Measurements from ENCODE around the gene ELN.

The ELN gene

DNA sequence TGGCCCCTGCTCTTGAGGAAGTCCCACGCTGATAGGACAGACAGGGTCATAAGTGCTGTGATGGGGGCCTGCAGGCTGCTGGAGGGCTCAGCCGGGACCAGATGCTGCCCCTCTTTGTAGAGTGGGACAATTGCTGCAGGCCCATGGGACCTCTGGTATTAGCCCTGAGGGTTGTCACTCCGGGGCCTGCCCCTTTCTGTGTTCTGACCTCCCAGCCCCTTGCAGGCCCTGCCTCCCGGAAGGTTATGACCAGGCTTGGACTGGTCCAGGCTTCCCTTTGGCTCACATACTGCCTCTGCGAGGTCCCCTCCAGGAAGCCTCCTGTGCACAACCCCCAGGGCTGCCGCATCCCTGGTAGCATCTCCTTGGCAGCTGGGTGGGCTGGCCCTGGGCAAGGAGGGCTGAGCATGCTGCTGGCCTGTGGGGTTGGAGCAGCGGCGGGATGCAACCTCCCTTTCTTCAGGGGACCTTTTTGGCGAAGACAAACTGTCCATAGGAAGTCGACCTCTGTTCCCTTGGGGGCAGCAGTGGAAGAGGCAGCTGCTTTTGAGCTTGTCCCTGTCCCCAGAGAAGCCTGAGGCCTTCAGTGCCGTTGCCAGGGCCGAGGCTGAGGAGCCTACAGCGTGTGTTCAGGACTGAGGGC lies 64.5 kb downstream of the ELN start:
- DNase-seq (ENCODE audit: low read depth in 2 of 2, low spot score in 1 of 2), result no peak

DNA sequence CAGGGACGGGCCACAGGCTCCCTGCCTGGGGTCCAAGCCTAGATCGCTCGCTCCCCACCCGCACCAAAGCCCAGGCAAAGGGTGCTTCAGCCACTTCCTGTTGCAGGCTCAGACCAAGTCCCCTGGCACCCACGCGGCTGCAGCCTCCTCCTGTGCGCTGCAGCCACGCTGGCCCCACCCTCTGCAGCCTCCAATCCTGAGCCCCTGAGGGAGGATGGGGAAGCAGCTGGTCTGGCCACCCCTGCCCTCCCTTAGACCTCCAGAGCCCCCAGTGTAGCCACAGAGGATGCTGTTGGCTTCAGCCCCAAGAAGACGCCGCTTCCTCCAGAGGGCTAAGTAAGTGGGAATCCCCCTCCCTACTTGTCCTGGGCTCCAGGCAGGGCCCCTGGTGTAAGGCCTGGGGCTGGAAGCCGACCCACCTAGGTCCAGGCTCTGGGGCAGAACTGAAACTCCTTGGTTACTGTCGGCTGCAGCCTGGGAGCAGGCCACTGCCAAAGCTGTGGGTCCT lies 65.0 kb downstream of the ELN start:
- DNase-seq (ENCODE audit: low read depth in 2 of 2, low spot score in 1 of 2), result no peak

DNA sequence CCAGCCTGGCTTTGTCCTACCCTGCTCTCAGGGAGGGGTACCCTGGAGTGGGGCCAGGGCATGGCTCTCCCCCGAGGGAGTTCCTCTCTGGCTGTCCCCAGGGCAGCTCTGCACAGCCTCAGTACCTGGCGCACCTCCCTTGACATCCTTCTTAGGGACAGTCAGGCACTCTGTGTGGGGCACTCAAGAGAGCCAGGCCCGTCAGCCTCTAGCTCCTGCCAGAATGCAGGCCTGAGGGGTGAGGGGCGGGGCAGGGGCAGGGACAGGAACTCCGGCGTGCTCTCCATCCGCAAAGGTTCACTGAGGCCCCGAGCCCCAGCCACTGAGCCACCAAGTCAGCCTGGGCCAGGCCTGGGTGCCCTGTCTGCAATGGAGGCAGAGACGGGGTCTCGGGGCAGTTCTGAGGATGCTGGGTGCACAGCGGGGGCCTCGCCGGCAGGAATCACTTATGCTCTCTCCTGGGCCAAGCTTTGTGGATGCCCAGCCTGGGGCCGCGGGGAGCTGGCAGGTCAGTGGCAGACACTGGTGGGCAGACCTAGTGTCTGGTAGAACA lies 65.8 kb downstream of the ELN start:
- no peak for DNase-seq (ENCODE audit: low read depth in 2 of 2, low spot score in 1 of 2)

DNA sequence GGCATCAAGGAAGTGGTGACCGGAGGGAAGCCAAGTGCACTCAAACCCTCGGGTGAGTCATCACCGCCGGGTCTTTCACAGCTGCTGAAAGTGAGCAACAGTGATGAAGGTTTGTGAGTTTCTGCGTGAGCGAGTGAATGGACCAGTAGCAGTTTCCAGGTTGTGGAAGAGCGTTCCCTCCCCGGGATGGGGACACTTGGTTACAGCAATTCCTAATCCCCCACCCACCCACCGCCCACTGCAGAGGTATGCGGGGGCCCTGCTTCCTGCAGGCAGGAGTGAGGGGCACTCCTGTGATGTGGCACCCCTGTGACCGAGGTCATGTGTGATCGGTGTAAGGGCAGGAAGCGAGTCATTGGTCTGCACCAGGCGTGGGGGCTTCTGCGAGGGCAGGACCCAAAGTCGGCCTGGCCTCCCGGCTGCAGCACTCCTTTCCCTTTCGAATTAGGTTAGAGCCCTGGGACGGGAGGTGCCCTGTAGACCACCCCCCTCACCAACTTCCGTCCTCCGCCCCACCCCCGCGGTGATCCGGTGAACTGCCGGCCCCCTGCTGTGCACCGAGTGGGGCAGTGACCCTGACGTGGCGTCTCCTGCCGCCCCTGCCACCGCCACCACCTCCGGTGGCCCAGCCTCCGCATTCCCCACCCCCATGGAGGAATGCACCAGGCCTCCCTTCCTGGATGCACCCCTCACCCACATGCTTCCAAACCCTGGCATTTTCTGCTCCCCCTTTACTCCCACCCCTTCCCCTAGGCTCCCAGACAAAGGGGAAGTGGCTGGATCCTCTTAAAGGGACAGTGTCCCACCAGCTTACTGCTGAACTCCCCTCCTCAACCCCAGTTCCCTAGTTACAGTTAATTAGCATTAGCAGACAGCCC lies 66.5 kb downstream of the ELN start:
- peak; percentile 47 to 59 for DNase-seq (ENCODE audit: low read depth in 2 of 2, low spot score in 1 of 2)

DNA sequence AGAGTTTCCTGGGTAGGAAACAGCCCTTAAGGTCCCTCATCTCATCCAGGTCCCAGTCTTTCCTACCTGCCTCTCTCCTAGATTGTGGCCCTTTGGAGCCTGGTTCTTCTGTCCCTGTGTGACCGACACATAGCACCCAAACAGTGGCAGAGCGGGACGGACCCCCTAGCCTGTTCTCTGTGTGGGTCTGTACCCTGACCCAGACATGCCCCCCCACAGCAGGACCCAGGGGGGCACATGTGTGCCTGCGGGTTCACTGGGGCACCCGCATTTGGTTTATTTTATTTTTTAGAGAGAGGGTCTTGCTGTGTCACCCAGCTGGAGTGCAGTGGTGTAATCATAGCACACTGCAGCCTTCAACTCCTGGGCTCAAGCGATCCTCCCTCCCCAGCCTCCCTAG lies 67.2 kb downstream of the ELN start:
- no peak for DNase-seq (ENCODE audit: low read depth in 2 of 2, low spot score in 1 of 2)

DNA sequence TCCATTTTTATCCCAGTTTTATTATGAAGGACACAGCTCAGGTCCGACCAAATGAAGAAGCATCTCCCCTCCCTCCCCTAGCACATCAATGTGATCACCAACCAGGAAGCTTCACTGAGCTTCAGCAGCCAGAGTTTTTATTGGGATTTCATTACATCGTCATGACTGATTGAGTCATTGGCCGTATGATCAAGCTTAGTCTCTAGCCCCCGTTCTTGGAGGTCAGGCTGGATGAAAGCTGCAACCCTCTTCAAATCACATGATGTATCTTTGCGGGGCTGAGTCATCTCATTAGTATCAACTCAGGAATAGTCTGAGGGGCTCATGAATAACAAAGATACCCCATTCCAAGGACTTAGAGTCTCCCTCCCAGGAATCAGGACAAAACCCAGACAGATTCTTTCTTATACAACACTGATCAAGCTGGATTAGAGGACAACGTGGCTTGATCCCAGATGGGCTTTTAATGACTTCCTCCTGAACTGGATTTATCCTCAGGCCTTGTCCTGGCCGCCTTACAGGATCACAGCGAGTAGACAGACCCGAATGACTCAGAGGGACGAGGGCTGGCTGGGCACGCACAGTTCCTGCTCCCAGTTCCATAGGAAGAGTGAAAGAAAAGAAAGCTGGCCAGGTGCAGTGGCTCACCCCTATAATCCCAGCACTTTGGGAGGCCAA lies 70.1 kb downstream of the ELN start:
- no peak for DNase-seq (ENCODE audit: low read depth in 2 of 2, low spot score in 1 of 2)

DNA sequence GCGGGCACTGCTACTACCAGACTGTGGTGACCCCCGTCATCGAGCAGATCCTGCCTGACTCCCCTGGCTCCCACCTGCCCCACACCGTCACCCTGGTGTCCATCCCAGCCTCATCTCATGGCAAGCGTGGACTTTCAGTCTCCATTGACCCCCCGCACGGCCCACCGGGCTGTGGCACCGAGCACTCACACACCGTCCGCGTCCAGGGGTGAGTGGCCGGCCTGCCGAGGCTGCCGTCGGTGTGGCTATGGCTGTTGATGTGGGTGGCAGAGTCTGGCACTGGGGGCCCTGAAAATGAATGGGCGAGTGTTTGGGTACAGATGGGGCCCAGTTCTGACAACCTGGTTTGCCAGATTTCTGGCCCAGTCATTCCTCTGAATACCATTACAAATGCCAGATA lies 71.1 kb downstream of the ELN start:
- DNase-seq (ENCODE audit: low read depth in 2 of 2, low spot score in 1 of 2), result no peak

DNA sequence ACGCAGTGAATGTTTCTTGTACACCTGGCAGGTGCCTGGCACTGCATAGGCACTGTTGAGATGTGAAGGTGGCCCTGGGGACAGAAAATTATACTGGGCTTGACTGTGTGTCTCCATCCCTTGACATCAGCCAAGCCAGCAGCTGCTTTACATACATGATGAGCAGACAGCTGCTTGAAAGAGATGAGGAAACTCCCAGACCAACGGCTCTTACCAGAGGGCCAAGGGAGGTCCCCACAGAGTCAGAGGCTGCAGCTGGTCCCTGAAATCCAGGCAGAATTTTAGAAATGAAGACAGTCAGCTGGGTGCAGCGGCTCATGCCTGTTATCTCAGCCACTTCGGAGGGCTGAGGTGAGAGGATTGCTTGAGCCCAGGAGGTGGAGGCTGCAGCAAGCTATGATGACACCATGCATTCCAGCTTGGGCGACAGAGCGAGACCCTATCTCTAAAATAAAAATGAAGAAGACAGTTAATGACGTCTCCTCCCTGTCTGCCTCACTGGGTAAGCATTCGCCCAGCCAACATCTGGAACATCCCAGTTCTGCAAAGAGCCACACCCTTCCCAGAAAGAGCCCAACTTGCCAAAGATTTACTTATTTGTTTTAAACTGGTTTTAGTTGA lies 73.2 kb downstream of the ELN start:
- DNase-seq (ENCODE audit: low read depth in 2 of 2, low spot score in 1 of 2), result no peak

DNA sequence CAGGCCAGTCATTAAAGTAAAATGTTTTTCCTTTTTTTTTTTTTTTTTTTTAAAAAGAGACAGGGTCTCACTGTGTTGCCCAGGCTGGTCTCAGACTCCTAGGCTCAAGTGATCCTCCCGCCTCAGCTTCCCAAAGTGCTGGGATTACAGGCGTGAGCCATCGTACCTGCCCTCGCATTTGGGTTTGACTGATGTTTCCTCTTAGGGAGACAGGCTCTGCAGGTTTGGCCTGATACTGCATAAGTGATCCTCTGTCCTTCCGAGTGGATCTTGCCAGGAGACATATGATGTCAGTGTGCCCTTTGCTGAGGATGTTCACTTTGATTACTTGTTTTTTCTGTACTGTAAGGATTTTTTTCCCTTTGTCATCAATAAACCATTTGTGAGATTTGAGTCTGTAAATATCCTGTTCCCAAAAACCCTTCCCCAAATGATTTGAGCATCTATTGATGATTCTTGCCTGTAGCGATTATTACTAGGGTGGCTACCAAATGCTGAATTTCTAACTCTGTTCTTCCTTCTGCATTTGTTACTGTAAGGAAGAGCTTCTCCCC lies 75.3 kb downstream of the ELN start:
- no peak for DNase-seq (ENCODE audit: low read depth in 2 of 2, low spot score in 1 of 2)

DNA sequence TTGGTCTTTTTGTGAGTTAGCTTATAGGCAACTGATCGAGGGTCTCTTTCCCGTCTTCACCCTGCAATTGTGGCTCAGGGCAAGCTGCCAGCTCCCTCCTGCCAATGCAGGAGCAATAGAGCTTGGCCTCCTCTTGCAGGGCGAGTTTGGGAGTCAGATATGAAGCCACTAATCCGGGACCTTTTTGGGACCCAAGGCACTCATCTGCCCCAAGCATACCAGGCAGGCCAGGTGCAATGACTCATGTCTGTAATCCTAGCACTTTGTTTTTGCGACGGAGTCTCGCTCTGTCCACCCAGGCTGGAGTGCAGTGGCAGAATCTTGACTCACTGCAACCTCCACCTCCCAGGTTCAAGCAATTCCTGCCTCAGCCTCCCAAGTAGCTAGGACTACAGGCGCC lies 76.7 kb downstream of the ELN start:
- DNase-seq (ENCODE audit: low read depth in 2 of 2, low spot score in 1 of 2), result no peak

DNA sequence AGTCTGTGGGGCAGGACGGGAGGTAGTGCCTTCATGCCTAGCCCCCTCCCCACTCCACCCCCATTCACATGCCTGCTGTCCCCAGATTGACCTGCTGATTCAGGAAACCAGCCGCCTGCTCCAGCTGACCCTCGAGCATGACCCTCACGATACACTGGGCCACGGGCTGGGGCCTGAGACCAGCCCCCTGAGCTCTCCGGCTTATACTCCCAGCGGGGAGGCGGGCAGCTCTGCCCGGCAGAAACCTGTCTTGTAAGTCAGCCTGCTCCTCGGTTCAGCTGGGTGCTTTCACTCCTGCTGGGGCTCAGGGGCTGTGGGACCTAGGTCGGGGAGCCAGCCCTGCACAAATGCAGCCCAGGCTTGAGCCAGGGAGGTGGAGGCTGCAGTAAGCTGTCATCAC lies 78.0 kb downstream of the ELN start:
- no peak for DNase-seq (ENCODE audit: low read depth in 2 of 2, low spot score in 1 of 2)

DNA sequence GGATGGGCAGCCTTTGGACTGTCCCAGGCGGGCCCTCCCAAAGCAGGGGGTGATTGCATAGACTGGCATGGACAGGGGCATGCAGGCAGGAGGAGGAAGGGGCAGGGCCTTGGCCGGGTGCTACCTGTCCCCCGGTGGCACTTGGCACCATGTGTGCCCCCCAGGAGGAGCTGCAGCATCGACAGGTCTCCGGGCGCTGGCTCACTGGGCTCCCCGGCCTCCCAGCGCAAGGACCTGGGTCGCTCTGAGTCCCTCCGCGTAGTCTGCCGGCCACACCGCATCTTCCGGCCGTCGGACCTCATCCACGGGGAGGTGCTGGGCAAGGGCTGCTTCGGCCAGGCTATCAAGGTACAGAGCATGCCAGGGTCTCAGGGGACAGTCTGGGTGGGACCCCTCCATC lies 78.9 kb downstream of the ELN start:
- DNase-seq (ENCODE audit: low read depth in 2 of 2, low spot score in 1 of 2), result no peak

DNA sequence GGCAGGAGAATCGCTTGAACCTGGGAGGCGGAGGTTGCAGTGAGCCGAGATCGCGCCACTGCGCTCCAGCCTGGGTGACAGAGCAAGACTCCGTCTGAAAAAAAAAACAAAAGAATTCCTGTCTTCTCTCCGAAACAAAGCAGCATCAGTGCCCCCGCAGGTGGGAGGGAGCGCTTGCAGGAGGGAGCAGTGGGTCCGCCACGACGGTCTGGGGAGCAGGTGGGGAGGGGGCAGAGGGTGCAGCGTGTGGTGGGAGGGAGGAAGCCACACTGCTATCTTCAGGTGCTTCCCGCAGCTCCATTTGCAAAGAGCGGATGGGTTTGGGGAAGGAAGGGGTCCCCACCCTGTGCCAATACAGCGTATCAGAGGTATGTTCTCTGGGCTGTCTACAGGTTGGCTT lies 87.4 kb downstream of the ELN start:
- no peak for DNase-seq (ENCODE audit: low read depth in 2 of 2, low spot score in 1 of 2)

DNA sequence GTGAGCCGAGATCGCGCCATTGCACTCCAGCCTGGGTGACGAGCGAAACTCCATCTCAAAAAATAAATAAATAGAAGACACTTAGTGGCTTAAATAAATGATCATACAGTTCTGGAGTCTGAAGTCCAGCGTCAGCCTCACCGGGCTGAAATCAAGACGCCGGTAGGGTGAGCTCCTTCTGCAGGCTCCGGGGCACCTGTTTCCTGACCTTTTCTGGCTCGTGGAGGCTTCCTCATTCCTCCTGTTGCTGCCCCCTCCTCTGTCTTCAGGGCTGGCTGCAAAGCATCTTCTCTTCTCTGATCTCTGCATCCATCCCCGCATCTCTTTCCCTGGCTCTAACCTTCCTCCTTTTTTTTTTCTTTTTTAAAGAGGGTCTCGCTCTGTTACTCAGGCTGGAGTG lies 88.4 kb downstream of the ELN start:
- no peak for DNase-seq (ENCODE audit: low read depth in 2 of 2, low spot score in 1 of 2)

Data from stimulated activated CD8-positive, alpha-beta memory T cell treated with anti-CD3 and anti-CD28 coated beads, Interleukin-4, amount 100 ng/mL, for 1 hour (primary cell).